Kidney epithelial cell (primary cell): ENCODE results near the gene LOXL4. TPM values are rescaled to one million over a fixed set of nuclear protein-coding genes. Genes with fewer than 3 reads are reported as not detected.

Experiments
- DNase-seq: peaks from one replicate; pipeline ENCODE4 v3.0.0-alpha.2; 2010; ENCODE audit warnings: low read depth
- H3K27me3 ChIP-seq: 2 replicates; pipeline ENCODE4 v1.6.0; 2011; ENCODE audit warnings: low read length; ENCODE audit not compliant: control insufficient read depth, insufficient read depth
- H3K36me3 ChIP-seq: 2 replicates; pipeline ENCODE4 v1.5.1; 2011; ENCODE audit warnings: low read length; ENCODE audit not compliant: control insufficient read depth, insufficient read depth
- H3K4me3 ChIP-seq: 2 replicates; pipeline ENCODE4 v1.5.1; 2011; ENCODE audit warnings: low read depth, mild to moderate bottlenecking, control low read depth, low read length
- CTCF ChIP-seq: IDR thresholded peaks from 2 replicates; pipeline ENCODE4 v1.5.1; 2011; ENCODE audit warnings: mild to moderate bottlenecking, moderate library complexity, low read length, control low read depth, inconsistent platforms; ENCODE audit not compliant: insufficient read depth, poor library complexity, severe bottlenecking
- total RNA-seq: library from RNA; depleted of rRNA; stranded (reverse); fragments of >200 nt; gene quantifications from 2 replicates; pipeline ENCODE4 v1.2.3, GENCODE V29; 2015

Gene LOXL4
- total RNA-seq, 1 donor from 2014 or later: 6.1 TPM

- no peak for TF ChIP-seq CTCF
- Histone ChIP-seq H3K36me3 (no peaks in the 10 kb centered on the region), H3K4me3 (no peak overlapping the region), H3K27me3 (no peaks in the 10 kb centered on the region)
- DNase-seq: no peak
These were observed 40.0 kb upstream of the LOXL4 start for GRCh38 chr10:98307916-98308541.

- no peak for TF ChIP-seq CTCF
- no peak for DNase-seq
- no peaks in the 10 kb centered on the region for H3K36me3 ChIP-seq
- H3K4me3 ChIP-seq: no peak overlapping the region
- H3K27me3 ChIP-seq: peaks cover 5% of the 10 kb centered on the region
These were observed 38.5 kb upstream of the LOXL4 start for GRCh38 chr10:98306501-98306900.

- H3K36me3 ChIP-seq: no peaks in the 10 kb centered on the region
- no peak for DNase-seq
- no peak overlapping the region for H3K4me3 ChIP-seq
- peaks cover 8% of the 10 kb centered on the region for H3K27me3 ChIP-seq
- TF ChIP-seq CTCF: no peak
These were observed 35.6 kb upstream of the LOXL4 start for GRCh38 chr10:98303569-98303968.

- Histone ChIP-seq H3K4me3 (no peak overlapping the region), H3K27me3 (peaks cover 8% of the 10 kb centered on the region), H3K36me3 (no peaks in the 10 kb centered on the region)
- TF ChIP-seq CTCF: no peak
- no peak for DNase-seq
These were observed 34.9 kb upstream of the LOXL4 start for GRCh38 chr10:98302741-98303365.

- no peak for DNase-seq
- H3K4me3 ChIP-seq: no peak overlapping the region
- TF ChIP-seq CTCF: no peak
- H3K27me3 ChIP-seq: peaks cover 12% of the 10 kb centered on the region
- H3K36me3 ChIP-seq: no peaks in the 10 kb centered on the region
These were observed 33.8 kb upstream of the LOXL4 start for GRCh38 chr10:98301664-98302319.
